AG09309 (cell line): ENCODE measurements around the gene ITGB1BP2.
"Not testable (repeated sequence)": the region's sequence is repeated elsewhere in the genome, so short reads cannot be mapped to it uniquely, and the experiment has no call there.

Experiments
- DNase-seq: peaks from one replicate; pipeline ENCODE4 v3.0.0-alpha.2; 2010; ENCODE audit warnings: low read depth
- H3K4me3 ChIP-seq: 2 replicates; pipeline ENCODE4 v1.5.1; 2011; ENCODE audit warnings: mild to moderate bottlenecking, low read depth, low read length, moderate library complexity; ENCODE audit not compliant: control insufficient read depth
- TF ChIP-seq, protein P1 (sequence below): IDR thresholded peaks from 2 replicates; pipeline ENCODE4 v1.5.1; 2011; ENCODE audit warnings: mild to moderate bottlenecking, low read depth, low read length, inconsistent platforms; ENCODE audit not compliant: insufficient read depth, control insufficient read depth; ENCODE audit errors: missing control alignments

The ITGB1BP2 gene

GRCh38 chrX:71320126-71320525, 18.6 kb downstream of the ITGB1BP2 start:
- TF ChIP-seq, protein P1, sequence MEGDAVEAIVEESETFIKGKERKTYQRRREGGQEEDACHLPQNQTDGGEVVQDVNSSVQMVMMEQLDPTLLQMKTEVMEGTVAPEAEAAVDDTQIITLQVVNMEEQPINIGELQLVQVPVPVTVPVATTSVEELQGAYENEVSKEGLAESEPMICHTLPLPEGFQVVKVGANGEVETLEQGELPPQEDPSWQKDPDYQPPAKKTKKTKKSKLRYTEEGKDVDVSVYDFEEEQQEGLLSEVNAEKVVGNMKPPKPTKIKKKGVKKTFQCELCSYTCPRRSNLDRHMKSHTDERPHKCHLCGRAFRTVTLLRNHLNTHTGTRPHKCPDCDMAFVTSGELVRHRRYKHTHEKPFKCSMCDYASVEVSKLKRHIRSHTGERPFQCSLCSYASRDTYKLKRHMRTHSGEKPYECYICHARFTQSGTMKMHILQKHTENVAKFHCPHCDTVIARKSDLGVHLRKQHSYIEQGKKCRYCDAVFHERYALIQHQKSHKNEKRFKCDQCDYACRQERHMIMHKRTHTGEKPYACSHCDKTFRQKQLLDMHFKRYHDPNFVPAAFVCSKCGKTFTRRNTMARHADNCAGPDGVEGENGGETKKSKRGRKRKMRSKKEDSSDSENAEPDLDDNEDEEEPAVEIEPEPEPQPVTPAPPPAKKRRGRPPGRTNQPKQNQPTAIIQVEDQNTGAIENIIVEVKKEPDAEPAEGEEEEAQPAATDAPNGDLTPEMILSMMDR = no peak
- no peak for DNase-seq
- H3K4me3 ChIP-seq = no peak overlapping the region

GRCh38 chrX:71321731-71322130, 20.2 kb downstream of the ITGB1BP2 start:
- H3K4me3 ChIP-seq = no peak overlapping the region
- no peak for DNase-seq
- TF ChIP-seq, protein P1 = no peak

DNA sequence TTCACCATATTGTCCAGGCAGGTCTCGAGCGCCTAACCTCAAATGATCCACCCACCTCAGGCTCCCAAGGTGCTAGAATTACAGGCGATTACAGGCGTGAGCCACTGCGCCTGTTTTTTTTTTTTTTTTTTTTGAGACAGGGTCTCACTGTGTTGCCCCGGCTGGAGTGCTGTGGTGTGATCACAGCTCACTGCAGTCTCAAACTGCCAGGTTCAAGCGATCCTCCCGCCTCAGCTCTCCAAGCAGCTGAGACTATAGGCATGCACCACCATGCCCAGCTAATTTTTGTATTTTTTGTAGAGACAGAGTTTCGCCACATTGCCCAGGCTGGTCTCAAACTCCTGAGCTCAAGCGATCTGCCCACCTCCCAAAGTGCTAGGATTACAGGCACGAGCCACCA, 22.9 kb downstream of the ITGB1BP2 start:
- not testable (repeated sequence) for DNase-seq, H3K4me3 ChIP-seq

DNA sequence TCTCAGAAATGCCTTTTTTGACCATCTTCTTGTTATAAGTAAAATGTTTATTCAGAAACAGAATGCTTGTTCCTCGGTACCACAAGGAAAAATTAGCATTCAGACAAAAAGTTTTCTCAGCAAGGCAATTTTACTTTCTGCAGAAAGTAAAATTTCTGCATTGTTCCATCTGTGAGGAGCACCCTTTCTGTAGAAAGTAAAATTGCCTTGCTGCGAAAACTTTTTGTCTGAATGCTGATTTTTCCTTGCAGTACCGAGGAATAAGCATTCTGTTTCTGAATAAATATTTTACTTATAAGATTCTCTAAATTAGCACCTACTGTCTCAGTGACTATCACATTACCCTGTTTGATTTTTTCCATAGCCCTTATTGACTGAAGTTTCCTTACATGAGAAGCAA, 24.8 kb downstream of the ITGB1BP2 start:
- TF ChIP-seq, protein P1 = no peak
- H3K4me3 ChIP-seq = no peak overlapping the region
- no peak for DNase-seq

DNA sequence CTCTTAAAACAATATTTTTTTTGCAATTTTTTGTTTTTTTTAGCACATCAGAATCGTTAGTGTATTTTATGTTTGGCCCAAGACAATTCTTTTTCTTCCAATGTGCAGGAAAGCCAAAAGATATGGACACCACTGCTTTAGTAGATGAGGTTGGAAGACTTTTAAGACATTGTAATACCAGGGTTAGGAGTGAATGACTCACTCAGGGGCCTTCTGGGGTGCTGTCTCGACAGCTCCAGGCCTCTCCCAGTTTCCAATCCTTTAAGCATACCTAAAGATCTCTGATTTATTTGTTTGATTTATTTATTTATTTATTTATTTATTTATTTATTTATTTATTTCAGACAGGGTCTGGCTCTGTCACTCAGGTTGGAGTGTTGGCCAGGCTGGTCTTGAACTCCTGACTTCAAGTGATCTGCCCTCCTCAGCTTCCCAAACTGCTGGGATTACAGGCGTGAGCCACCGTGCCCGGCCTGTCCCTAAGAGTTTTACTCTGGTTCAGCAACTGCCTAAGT, 47.7 kb downstream of the ITGB1BP2 start:
- not testable (repeated sequence) for H3K4me3 ChIP-seq, DNase-seq

- not testable (repeated sequence) for H3K4me3 ChIP-seq, DNase-seq
These were observed 48.3 kb downstream of the ITGB1BP2 start for GRCh38 chrX:71349867-71350266.

- H3K4me3 ChIP-seq, DNase-seq: not testable (repeated sequence)
These were observed 50.9 kb downstream of the ITGB1BP2 start for GRCh38 chrX:71352439-71352838.
